GM21447 (cell line): ENCODE measurements around the gene FOXM1.

Source experiments
- ATAC-seq: cut with Tn5 transposase; IDR thresholded peaks from one replicate; pipeline ENCODE4 v1.9.1; 2021; ENCODE audit not compliant: unreplicated experiment

FOXM1 gene

GRCh38 chr12:2841056-2841650 is 35.8 kb downstream of the FOXM1 start:
- no peak for ATAC-seq

GRCh38 chr12:2836574-2836973 is 40.4 kb downstream of the FOXM1 start:
- ATAC-seq: no peak

GRCh38 chr12:2835691-2836403 is 41.1 kb downstream of the FOXM1 start:
- ATAC-seq: no peak

GRCh38 chr12:2834581-2835491 is 42.1 kb downstream of the FOXM1 start, which contains the start of gene NRIP2:
NRIP2 (minus strand) TSS chr12:2835035; CDS start chr12:2834983, 52 bp downstream.
- ATAC-seq: no peak

GRCh38 chr12:2833810-2834209 is 43.2 kb downstream of the FOXM1 start:
- ATAC-seq: no peak

GRCh38 chr12:2833327-2833726 is 43.6 kb downstream of the FOXM1 start:
- no peak for ATAC-seq

GRCh38 chr12:2832550-2833127 is 44.3 kb downstream of the FOXM1 start:
- ATAC-seq: no peak

- ATAC-seq: no peak
Observed at GRCh38 chr12:2829275-2829674, 47.7 kb downstream of the FOXM1 start.

- ATAC-seq: no peak
Observed at GRCh38 chr12:2826721-2827515, 50.1 kb downstream of the FOXM1 start.

- no peak for ATAC-seq
Observed at GRCh38 chr12:2826036-2826435, 50.9 kb downstream of the FOXM1 start.

GRCh38 chr12:2825132-2825531 is 51.8 kb downstream of the FOXM1 start:
- ATAC-seq: no peak

GRCh38 chr12:2824541-2824940 is 52.4 kb downstream of the FOXM1 start:
- no peak for ATAC-seq

- no peak for ATAC-seq
Observed at GRCh38 chr12:2823483-2823882, 53.5 kb downstream of the FOXM1 start.

GRCh38 chr12:2820432-2820831 is 56.5 kb downstream of the FOXM1 start:
- ATAC-seq: no peak

- no peak for ATAC-seq
Observed at GRCh38 chr12:2819810-2820209, 57.2 kb downstream of the FOXM1 start.

- ATAC-seq: peak; percentile 41
Observed at GRCh38 chr12:2813214-2814185, 63.5 kb downstream of the FOXM1 start.

- peak; percentile 95 for ATAC-seq
Observed at GRCh38 chr12:2812290-2813213, 64.4 kb downstream of the FOXM1 start, which contains the start of gene ITFG2. ITFG2 (plus strand) TSS chr12:2812668; CDS start chr12:2812761, 93 bp downstream.

- ATAC-seq: no peak
Observed at GRCh38 chr12:2811801-2812200, 65.2 kb downstream of the FOXM1 start.
